GM12891 (cell line): Measurements from ENCODE around the gene BRD4.

ENCODE experiments used
- POLR2A ChIP-seq: IDR thresholded peaks from 2 replicates; pipeline ENCODE4 v1.6.1; 2011; ENCODE audit warnings: low read depth, low read length, control low read depth
- POLR2AphosphoS5 ChIP-seq: IDR thresholded peaks from 2 replicates; pipeline ENCODE4 v1.6.1; 2011; ENCODE audit warnings: low read depth, low read length, control low read depth
- TAF1 ChIP-seq: IDR thresholded peaks from 2 replicates; pipeline ENCODE4 v1.6.1; 2011; ENCODE audit warnings: low read depth, low read length, control low read depth

DNA sequence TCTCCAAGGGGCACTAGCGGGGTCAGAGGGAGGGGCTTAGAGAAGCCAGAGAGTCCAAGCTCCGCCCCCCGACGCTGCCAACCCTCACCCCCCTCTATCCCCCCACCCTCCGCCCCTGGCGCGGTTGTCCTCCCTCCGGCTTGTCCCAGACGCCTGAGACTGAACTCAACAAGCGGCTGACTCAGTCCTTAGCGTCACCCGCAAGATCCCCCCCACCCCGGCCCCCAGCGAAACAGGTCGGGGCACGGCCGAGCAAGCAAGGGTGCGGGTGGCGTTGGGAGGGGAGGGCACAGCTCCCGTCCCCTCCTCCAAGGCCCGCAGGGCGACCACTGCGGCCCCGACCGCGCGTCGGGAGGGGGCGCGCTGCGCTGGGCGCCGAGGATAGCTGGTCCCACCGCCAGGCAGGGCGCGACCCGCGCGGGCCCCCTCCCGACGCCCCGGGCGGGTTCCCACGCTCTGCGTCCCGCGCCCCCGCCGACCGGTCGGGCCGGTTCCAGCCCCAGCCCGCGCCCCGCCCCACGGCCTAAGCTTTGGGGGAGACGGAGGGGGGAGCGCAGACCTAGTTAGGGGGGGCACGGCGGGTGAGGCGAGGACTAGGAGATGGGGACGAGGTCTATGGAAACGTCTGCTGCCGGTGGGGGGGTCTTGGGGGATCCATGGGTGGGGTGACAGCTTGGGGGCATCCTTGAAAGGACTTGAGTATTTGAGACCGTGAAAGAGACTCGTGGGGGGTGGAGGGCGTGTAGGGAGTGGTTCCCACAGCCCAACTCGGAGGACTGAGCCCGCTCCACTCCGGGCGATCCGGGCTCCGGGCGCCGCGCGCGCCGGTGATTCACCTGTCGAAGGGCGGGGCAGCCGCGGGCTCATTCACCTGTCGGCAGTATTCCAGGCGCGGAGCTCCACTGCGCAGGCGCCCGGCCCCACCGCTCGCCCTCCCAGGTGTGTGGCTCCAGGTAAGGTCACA is 136.7 kb downstream of the BRD4 start:
- TF ChIP-seq TAF1, result no peak
- no peak for TF ChIP-seq POLR2AphosphoS5
- TF ChIP-seq POLR2A, result no peak
